Measurements from ENCODE around the gene BATF3.

The BATF3 gene

GRCh38 chr1:212684521-212685090, 15.0 kb downstream of the BATF3 start:
- no peak overlapping the region for H3K4me3 ChIP-seq (ENCODE audit: low read length)
- H3K9me3 ChIP-seq (ENCODE audit: insufficient read depth, low read length), result no peaks in the 10 kb centered on the region
- H3K4me2 ChIP-seq (ENCODE audit: low read length), result no peak overlapping the region
- H3K27ac ChIP-seq (ENCODE audit: low read length), result no peak overlapping the region
- TF ChIP-seq CTCF (IDR thresholded peaks at IDR 0.05; ENCODE audit: low read depth, low read length) (no peak), EZH2phosphoT487 (IDR thresholded peaks at IDR 0.05; ENCODE audit: low read depth) (no peak)
- H3K4me1 ChIP-seq (ENCODE audit: low read length), result peaks cover 56% of the 10 kb centered on the region
- no peaks in the 10 kb centered on the region for H3K27me3 ChIP-seq (ENCODE audit: low read depth, low read length)
- no peaks in the 10 kb centered on the region for H3K79me2 ChIP-seq (ENCODE audit: low read length)
- H3K9ac ChIP-seq (ENCODE audit: low read length), result no peak overlapping the region
- H4K20me1 ChIP-seq (ENCODE audit: insufficient read depth, low read length), result no peaks in the 10 kb centered on the region
- peaks cover 7% of the 10 kb centered on the region for H3K36me3 ChIP-seq (replicated peaks; ENCODE audit: low read depth, low read length)
- H2AFZ ChIP-seq (ENCODE audit: low read depth, low read length), result no peak overlapping the region

GRCh38 chr1:212684076-212684475, 15.6 kb downstream of the BATF3 start:
- TF ChIP-seq CTCF (IDR thresholded peaks at IDR 0.05; ENCODE audit: low read depth, low read length) (no peak), EZH2phosphoT487 (IDR thresholded peaks at IDR 0.05; ENCODE audit: low read depth) (no peak)
- Histone ChIP-seq H3K27ac (ENCODE audit: low read length) (peak overlapping the region; percentile 80), H3K4me1 (ENCODE audit: low read length) (peaks cover 61% of the 10 kb centered on the region), H3K36me3 (replicated peaks; ENCODE audit: low read depth, low read length) (peaks cover 7% of the 10 kb centered on the region), H2AFZ (ENCODE audit: low read depth, low read length) (no peak overlapping the region), H3K27me3 (ENCODE audit: low read depth, low read length) (no peaks in the 10 kb centered on the region), H3K4me2 (ENCODE audit: low read length) (peak overlapping the region; percentile 61), H3K9ac (ENCODE audit: low read length) (no peak overlapping the region), H3K79me2 (ENCODE audit: low read length) (no peaks in the 10 kb centered on the region), H3K4me3 (ENCODE audit: low read length) (no peak overlapping the region), H3K9me3 (ENCODE audit: insufficient read depth, low read length) (no peaks in the 10 kb centered on the region), H4K20me1 (ENCODE audit: insufficient read depth, low read length) (no peaks in the 10 kb centered on the region)

GRCh38 chr1:212683357-212683722, 16.3 kb downstream of the BATF3 start:
- Histone ChIP-seq H3K9me3 (ENCODE audit: insufficient read depth, low read length) (no peaks in the 10 kb centered on the region), H2AFZ (ENCODE audit: low read depth, low read length) (peak overlapping the region; percentile 36; the same call in 1 of the 2 replicates), H3K36me3 (replicated peaks; ENCODE audit: low read depth, low read length) (peaks cover 7% of the 10 kb centered on the region), H4K20me1 (ENCODE audit: insufficient read depth, low read length) (no peaks in the 10 kb centered on the region), H3K4me3 (ENCODE audit: low read length) (peak overlapping the region; percentile 49), H3K79me2 (ENCODE audit: low read length) (no peaks in the 10 kb centered on the region), H3K4me2 (ENCODE audit: low read length) (peak overlapping the region; percentile 61), H3K27ac (ENCODE audit: low read length) (peak overlapping the region; percentile 80), H3K4me1 (ENCODE audit: low read length) (peaks cover 67% of the 10 kb centered on the region), H3K27me3 (ENCODE audit: low read depth, low read length) (no peaks in the 10 kb centered on the region), H3K9ac (ENCODE audit: low read length) (peak overlapping the region; percentile 58)
- TF ChIP-seq CTCF (IDR thresholded peaks at IDR 0.05; ENCODE audit: low read depth, low read length) (no peak), EZH2phosphoT487 (IDR thresholded peaks at IDR 0.05; ENCODE audit: low read depth) (no peak)

- no peak overlapping the region for H3K4me3 ChIP-seq (ENCODE audit: low read length)
- no peaks in the 10 kb centered on the region for H3K27me3 ChIP-seq (ENCODE audit: low read depth, low read length)
- no peak overlapping the region for H2AFZ ChIP-seq (ENCODE audit: low read depth, low read length)
- H3K9ac ChIP-seq (ENCODE audit: low read length), result peak overlapping the region; percentile 10; the same call in 1 of the 2 replicates
- peaks cover 4% of the 10 kb centered on the region for H3K36me3 ChIP-seq (replicated peaks; ENCODE audit: low read depth, low read length)
- TF ChIP-seq CTCF (IDR thresholded peaks at IDR 0.05; ENCODE audit: low read depth, low read length) (no peak), EZH2phosphoT487 (IDR thresholded peaks at IDR 0.05; ENCODE audit: low read depth) (no peak)
- no peaks in the 10 kb centered on the region for H4K20me1 ChIP-seq (ENCODE audit: insufficient read depth, low read length)
- H3K4me2 ChIP-seq (ENCODE audit: low read length), result peak overlapping the region; percentile 28
- H3K27ac ChIP-seq (ENCODE audit: low read length), result peak overlapping the region; percentile 96
- no peaks in the 10 kb centered on the region for H3K9me3 ChIP-seq (ENCODE audit: insufficient read depth, low read length)
- no peaks in the 10 kb centered on the region for H3K79me2 ChIP-seq (ENCODE audit: low read length)
- peaks cover 92% of the 10 kb centered on the region for H3K4me1 ChIP-seq (ENCODE audit: low read length)
These were observed 18.8 kb downstream of the BATF3 start for GRCh38 chr1:212680680-212681389.
